Endothelial cell of umbilical vein (primary cell): ENCODE data around the gene ERN2. TPM values are rescaled to one million over a fixed set of nuclear protein-coding genes. Genes with fewer than 3 reads are reported as not detected.

ENCODE experiments used
- BruUV-seq: library from RNA; stranded (reverse); fragments of 400-500 nt; replicated peaks from 2 replicates; lab custom pipeline; 2021; lab: Mats Ljungman, UMichigan
- CTCF ChIA-PET: fragments of 300-600, 350-600 bp; sonication (Branson Sonifier 250); formaldehyde crosslinking; loops from one replicate; lab custom pipeline; 2021; ENCODE audit warnings: antibody characterized with exemption, inconsistent platforms; lab: Charles Lee
- POLR2A ChIA-PET: fragments of 300-600, 350-600 bp; sonication (Branson Sonifier 250); formaldehyde crosslinking; loops from one replicate; lab custom pipeline; 2021; ENCODE audit warnings: antibody characterized with exemption, inconsistent platforms; lab: Charles Lee
- DNase-seq: peaks from one replicate; pipeline ENCODE4 v3.0.0-alpha.2; 2011; ENCODE audit warnings: low read depth, low spot score
- FAIRE-seq: peaks from 2 replicates; lab custom pipeline; 2011; peaks lifted over from hg19 to GRCh38; lab: Jason Lieb, UNC
- H2AFZ ChIP-seq: 2 replicates; pipeline ENCODE4 v1.6.0; 2012; ENCODE audit warnings: low read depth, low read length, control low read depth, inconsistent platforms
- H3K27ac ChIP-seq: 2 replicates; pipeline ENCODE4 v1.5.1; 2011; ENCODE audit warnings: low read depth, mild to moderate bottlenecking, control low read depth, low read length, moderate library complexity; ENCODE audit not compliant: insufficient read depth
- H3K27me3 ChIP-seq, 2 experiments: 2 replicates each; pipeline versions ENCODE4 v1.6.0 to v1.6.1; 2011; ENCODE audit warnings: low read length in 2 of 2, mixed read lengths in 1 of 2; ENCODE audit not compliant: control insufficient read depth in 2 of 2, insufficient read depth in 2 of 2
- H3K36me3 ChIP-seq, 2 experiments: 2 replicates in 1 of 2; 3 replicates in 1 of 2; pipeline ENCODE4 v1.5.1; 2011; ENCODE audit warnings: low read length in 2 of 2, mild to moderate bottlenecking in 1 of 2, moderate library complexity in 1 of 2; ENCODE audit not compliant: control insufficient read depth in 2 of 2, insufficient read depth in 2 of 2; ENCODE audit errors: extremely low read depth in 1 of 2
- H3K4me1 ChIP-seq: 3 replicates; pipeline ENCODE4 v1.5.1; 2011; ENCODE audit warnings: mild to moderate bottlenecking, low read length; ENCODE audit not compliant: control insufficient read depth, insufficient read depth; ENCODE audit errors: extremely low read depth
- H3K4me2 ChIP-seq: 2 replicates; pipeline ENCODE4 v1.6.1; 2011; ENCODE audit warnings: low read length, control low read depth, mixed read lengths; ENCODE audit not compliant: insufficient read depth
- H3K4me3 ChIP-seq, 3 experiments: fragments of 200-600 bp in 1 of 3; sonication (generic), shearing (Covaris generic) in 1 of 3; replicated peaks in 1 of 3; 2 replicates each; pipeline ENCODE4 v1.5.1; 2011 to 2016; ENCODE audit warnings: control low read depth in 3 of 3, low read length in 3 of 3, mild to moderate bottlenecking in 2 of 3, inconsistent platforms in 1 of 3, low read depth in 1 of 3, moderate library complexity in 1 of 3; ENCODE audit not compliant: insufficient read depth in 1 of 3
- H3K79me2 ChIP-seq: 2 replicates; pipeline ENCODE4 v1.6.0; 2012; ENCODE audit warnings: low read length, inconsistent platforms; ENCODE audit not compliant: control insufficient read depth, insufficient read depth
- H3K9ac ChIP-seq: replicated peaks from 2 replicates; pipeline ENCODE3; 2011; ENCODE audit warnings: low read length, control low read depth; ENCODE audit not compliant: insufficient read depth; ENCODE audit errors: extremely low read depth
- H3K9me1 ChIP-seq: replicated peaks from 3 replicates; pipeline ENCODE4 v1.6.0; 2011; ENCODE audit warnings: mild to moderate bottlenecking, low read length; ENCODE audit not compliant: control insufficient read depth, insufficient read depth; ENCODE audit errors: extremely low read depth
- H3K9me3 ChIP-seq: replicated peaks from 2 replicates; pipeline ENCODE4 v1.5.1; 2012; ENCODE audit warnings: low read length, inconsistent platforms; ENCODE audit not compliant: control insufficient read depth, insufficient read depth
- H4K20me1 ChIP-seq: replicated peaks from 2 replicates; pipeline ENCODE3; 2011; ENCODE audit warnings: mild to moderate bottlenecking, low read length; ENCODE audit not compliant: control insufficient read depth, insufficient read depth; ENCODE audit errors: extremely low read depth
- EZH2 ChIP-seq: IDR thresholded peaks from 2 replicates; pipeline ENCODE4 v1.6.1; 2012; ENCODE audit warnings: borderline replicate concordance, low read depth, mild to moderate bottlenecking, moderate library complexity, low read length, inconsistent platforms; ENCODE audit not compliant: severe bottlenecking
- FOS ChIP-seq: IDR thresholded peaks from 2 replicates; pipeline ENCODE4 v1.6.1; 2011; ENCODE audit warnings: mild to moderate bottlenecking, low read length, moderate library complexity, borderline replicate concordance; ENCODE audit not compliant: insufficient read depth
- GATA2 ChIP-seq: IDR thresholded peaks from 2 replicates; pipeline ENCODE4 v1.7.0; 2011; ENCODE audit warnings: low read depth, mild to moderate bottlenecking, moderate library complexity, mixed read lengths, low read length; ENCODE audit not compliant: insufficient read length, insufficient read depth
- JUN ChIP-seq: IDR thresholded peaks from 2 replicates; pipeline ENCODE4 v1.6.1; 2011; ENCODE audit warnings: borderline replicate concordance, low read depth; ENCODE audit not compliant: insufficient read length, insufficient read depth
- MYC ChIP-seq: IDR thresholded peaks from one replicate; pipeline ENCODE4 v1.6.1; 2011; ENCODE audit warnings: mild to moderate bottlenecking, low read depth, low read length
- POLR2A ChIP-seq: IDR thresholded peaks from 2 replicates; pipeline ENCODE4 v1.6.1; 2012; ENCODE audit warnings: low read depth, mild to moderate bottlenecking, control low read depth, low read length
- POLR2AphosphoS5 ChIP-seq: IDR thresholded peaks from 2 replicates; pipeline ENCODE4 v1.6.1; 2012; ENCODE audit warnings: low read depth, mild to moderate bottlenecking, control low read depth, low read length, moderate library complexity; ENCODE audit not compliant: insufficient read depth
- dilution Hi-C: fragments of 300-500 bp; cut with MboI; formaldehyde crosslinking; loops from one replicate; pipeline ENCODE4 v1.15.0; 2019; ENCODE audit warnings: low sequenced_read_pairs; ENCODE audit not compliant: extremely low pct_ligation_motif_present
- intact Hi-C: fragments of 100-400 bp; cut with micrococcal nuclease; formaldehyde crosslinking; loops from one replicate; pipeline ENCODE4 v1.10.0; 2022
- polyA plus RNA-seq, 4 experiments: library from polyadenylated mRNA; depleted of rRNA in 3 of 4; stranded (reverse) in 3 of 4; unstranded in 1 of 4; fragments of >200 nt; gene quantifications; 2 replicates each; pipeline versions ENCODE4 v1.2.1 to v1.2.3, GENCODE V29; 2011 to 2012; ENCODE audit warnings: missing spikeins in 1 of 4
- total RNA-seq: library from RNA; stranded (reverse); gene quantifications from 2 replicates; pipeline ENCODE4 v1.2.3, GENCODE V29; 2021
- TF ChIP-seq, protein P1 (sequence below): IDR thresholded peaks from 2 replicates; pipeline ENCODE4 v1.6.1; 2011; ENCODE audit not compliant: insufficient read depth, insufficient read length
- TF ChIP-seq, protein P2 (sequence below), 2 donors: IDR thresholded peaks; 1 replicate in 1 of 2; 2 replicates in 1 of 2; pipeline ENCODE4 v1.5.1; 2011; ENCODE audit warnings: low read length in 2 of 2, mild to moderate bottlenecking in 2 of 2, moderate library complexity in 2 of 2, control low read depth in 1 of 2, inconsistent platforms in 1 of 2, low read depth in 1 of 2; ENCODE audit not compliant: insufficient read depth in 1 of 2; ENCODE audit errors: extremely low read depth in 1 of 2

The ERN2 gene
- total and polyA plus RNA-seq, 2 donors (not counting 3 experiments of a cell fraction or from before 2014, with no cell fraction given) = 0.15 TPM; not detected in 1

DNA sequence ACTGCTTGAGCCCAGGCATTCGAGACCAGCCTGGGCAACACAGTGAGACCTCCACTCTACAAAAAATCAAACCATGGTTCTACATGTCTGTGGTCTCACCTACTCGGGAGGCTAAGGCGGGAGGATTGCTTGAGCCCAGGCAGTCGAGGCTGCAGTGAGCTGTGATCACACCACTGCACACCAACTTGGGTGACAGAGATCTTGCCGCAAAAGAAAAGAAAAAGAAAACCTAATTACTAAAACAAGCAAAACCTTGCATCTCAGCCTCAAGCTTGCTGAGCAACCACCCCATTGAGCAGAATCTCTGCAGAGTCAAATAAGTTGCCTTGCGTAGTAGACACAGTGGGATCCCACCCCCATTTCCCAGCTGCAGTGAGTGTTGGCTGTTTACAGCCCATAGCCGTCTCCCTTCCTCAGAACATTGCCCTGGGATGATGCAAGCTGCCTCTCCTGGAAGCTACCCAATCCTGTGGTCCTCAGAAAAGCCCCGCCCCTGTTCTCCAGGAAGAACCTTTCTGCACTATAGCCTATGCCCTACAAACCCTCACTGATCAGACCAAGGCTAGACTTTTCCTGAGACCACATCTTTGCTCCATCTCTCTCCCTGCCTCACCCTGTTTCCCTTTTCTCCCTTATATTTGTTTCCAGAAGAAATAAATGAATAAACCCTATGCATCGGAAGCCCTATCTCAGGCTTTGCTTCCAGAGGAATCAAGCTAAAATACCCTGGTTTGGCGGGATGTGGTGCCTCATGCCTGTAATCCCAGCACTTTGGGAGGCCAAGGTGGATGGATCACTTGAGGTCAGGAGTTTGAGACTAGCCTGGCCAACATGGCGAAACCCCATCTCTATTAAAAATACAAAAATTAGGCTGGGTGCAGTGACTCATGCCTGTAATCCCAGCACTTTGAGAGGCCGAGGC is 16.7 kb upstream of the ERN2 start:
- CTCF ChIA-PET = interaction anchor here (0.7 to 1.2 kb wide), 3 partner anchors 10 to 280 kb away, joined by 3 read pairs; no protein-coding TSS in a partner anchor
- no peak for FAIRE-seq
- H3K79me2 ChIP-seq = no peaks in the 10 kb centered on the region
- H3K27ac ChIP-seq = no peak overlapping the region
- H3K9me1 ChIP-seq = no peaks in the 10 kb centered on the region
- dilution Hi-C loops = no loop called here
- H3K9ac ChIP-seq = no peak overlapping the region
- H2AFZ ChIP-seq = no peak overlapping the region
- POLR2A ChIA-PET = no interaction called here
- H3K9me3 ChIP-seq = no peaks in the 10 kb centered on the region
- H4K20me1 ChIP-seq = no peaks in the 10 kb centered on the region
- H3K4me3 ChIP-seq = no peak overlapping the region
- intact Hi-C loops = no loop called here
- H3K4me1 ChIP-seq = no peaks in the 10 kb centered on the region
- no TSS peak for BruUV-seq
- H3K36me3 ChIP-seq = no peaks in the 10 kb centered on the region
- H3K4me2 ChIP-seq = no peak overlapping the region
- TF ChIP-seq EZH2 (no peak), POLR2AphosphoS5 (no peak), JUN (no peak), MYC (no peak), GATA2 (no peak), POLR2A (no peak), FOS (no peak)
- TF ChIP-seq, protein P1, sequence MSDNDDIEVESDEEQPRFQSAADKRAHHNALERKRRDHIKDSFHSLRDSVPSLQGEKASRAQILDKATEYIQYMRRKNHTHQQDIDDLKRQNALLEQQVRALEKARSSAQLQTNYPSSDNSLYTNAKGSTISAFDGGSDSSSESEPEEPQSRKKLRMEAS = no peak
- TF ChIP-seq, protein P2, sequence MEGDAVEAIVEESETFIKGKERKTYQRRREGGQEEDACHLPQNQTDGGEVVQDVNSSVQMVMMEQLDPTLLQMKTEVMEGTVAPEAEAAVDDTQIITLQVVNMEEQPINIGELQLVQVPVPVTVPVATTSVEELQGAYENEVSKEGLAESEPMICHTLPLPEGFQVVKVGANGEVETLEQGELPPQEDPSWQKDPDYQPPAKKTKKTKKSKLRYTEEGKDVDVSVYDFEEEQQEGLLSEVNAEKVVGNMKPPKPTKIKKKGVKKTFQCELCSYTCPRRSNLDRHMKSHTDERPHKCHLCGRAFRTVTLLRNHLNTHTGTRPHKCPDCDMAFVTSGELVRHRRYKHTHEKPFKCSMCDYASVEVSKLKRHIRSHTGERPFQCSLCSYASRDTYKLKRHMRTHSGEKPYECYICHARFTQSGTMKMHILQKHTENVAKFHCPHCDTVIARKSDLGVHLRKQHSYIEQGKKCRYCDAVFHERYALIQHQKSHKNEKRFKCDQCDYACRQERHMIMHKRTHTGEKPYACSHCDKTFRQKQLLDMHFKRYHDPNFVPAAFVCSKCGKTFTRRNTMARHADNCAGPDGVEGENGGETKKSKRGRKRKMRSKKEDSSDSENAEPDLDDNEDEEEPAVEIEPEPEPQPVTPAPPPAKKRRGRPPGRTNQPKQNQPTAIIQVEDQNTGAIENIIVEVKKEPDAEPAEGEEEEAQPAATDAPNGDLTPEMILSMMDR (IDR thresholded peaks at IDR 0.05; ENCODE audit: extremely low read depth in 1 of 2, insufficient read depth in 1 of 2, low read depth in 1 of 2, low read length in 2 of 2) = no peak
- no peaks in the 10 kb centered on the region for H3K27me3 ChIP-seq
- DNase-seq = no peak
